HG03354 (cell line): ENCODE data around the gene MAOB.

Source experiments
- ATAC-seq: cut with Tn5 transposase; IDR thresholded peaks from one replicate; pipeline ENCODE4 v1.9.1; 2021; ENCODE audit warnings: mild to moderate bottlenecking; ENCODE audit not compliant: unreplicated experiment, poor library complexity, severe bottlenecking

The MAOB gene

DNA sequence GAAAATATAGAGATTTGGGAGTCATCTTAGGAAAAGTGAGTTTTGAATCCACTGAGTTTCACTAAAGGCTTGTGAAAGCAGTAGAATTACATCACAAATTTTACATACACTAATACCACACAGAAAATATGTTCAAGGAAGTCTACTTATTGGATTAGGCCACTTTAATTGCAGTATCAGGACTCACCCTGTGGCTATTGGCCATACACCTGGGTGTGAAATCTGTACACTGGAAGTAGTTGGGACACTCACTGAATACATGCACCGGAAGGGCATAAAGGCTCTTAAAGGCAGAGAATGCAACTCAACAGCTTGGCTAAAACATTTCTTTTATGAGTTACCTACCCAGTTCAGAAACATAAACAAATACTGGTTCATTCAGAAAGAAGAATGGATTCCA, 19.8 kb downstream of the MAOB start:
- no peak for ATAC-seq

DNA sequence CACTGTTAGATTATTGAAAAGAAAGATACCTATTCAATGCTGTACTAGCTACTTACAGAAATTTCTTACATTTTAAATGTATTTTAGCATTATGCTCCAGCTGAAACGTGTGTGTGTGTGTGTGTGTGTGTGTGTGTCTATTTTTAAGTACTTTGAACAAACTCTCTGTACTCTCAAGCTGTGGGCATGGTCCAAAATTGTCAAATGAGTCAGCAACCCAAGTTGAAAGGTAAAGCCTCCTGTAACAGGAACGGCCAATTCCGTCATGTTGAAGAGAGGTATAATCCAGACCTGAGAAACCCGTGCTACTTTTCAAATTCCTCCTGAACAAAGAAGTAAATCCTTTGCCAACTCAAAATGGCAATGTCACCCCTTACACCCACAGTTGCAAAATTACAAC, 20.5 kb downstream of the MAOB start:
- no peak for ATAC-seq

DNA sequence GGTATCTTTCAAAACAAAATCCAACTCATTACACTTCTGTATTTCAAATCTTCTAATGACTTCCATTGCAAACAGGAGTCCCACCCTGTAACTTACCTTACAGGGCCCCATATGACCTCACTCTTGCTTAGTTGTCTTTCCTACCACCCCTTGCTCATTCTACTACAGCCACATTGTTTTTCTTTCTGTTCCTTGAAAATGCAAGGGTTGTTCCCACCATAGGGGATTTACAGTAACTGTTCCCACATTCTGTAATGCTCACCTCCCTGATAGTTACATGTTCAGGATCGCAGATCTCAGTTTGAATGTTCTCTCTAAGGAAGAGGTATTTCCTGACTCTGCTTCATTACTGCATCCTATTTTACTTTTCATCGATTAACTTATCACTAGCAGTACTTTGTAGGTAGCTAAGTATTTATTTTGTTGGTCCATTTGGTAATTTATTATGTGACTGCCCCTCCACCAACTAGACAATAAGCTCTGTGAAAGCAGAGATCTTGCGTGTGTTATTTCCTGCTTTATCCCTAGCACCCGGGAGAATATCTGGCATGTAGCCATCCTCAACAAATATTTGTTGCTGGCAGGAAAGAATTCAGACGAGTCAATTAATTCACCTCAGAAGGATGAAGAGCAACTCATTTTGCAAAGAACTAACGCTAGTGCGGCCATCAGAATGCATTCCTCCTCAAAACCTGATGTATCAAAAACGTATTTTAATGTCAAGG, 21.4 kb downstream of the MAOB start:
- no peak for ATAC-seq

DNA sequence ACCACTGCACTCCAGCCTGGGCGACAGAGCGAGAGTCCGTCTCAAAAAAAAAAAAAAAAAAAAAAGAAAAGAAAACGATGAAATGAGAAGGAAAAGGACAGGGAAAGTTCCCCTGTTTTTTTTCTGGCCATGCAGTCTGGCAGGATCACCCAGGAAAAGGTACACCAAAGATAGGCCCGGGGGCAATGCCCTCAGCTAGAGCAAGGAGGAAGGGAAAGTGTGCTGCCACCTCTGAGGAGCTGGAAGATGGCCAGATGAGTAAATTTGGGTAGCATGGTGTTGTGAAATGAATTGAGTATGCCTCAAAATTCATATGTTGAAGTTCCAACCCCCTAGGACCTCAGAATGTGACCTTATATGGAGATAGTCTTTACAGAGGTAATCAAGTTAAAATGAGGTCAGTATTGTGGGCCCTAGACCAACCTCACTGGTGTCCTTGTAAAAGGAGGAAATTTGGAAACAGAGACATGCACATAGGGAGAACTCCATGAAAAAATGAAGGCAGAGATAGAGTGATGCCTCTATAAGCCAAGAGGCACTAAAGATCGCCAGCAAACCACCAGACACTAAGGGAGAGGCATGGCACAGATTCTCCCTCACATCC, 28.9 kb downstream of the MAOB start:
- no peak for ATAC-seq

DNA sequence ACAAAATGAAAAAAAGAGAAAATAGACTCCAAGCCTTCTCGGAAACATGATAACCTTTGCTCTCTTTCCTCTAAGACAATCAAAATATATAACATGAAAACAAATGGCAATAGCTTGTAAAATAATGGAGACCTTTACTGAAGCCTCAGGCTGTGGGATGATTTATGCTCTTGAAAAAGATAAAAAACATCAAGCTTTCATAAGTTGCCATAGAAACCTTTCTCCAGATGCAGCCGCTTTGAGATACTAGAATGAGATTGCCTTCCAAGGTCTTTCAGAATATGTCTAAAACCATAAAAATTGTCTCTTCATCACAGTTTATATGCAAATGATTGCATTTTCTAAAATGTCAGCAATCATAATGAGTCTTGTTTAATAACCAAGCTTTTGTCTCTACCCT, 31.6 kb downstream of the MAOB start:
- ATAC-seq, result no peak

DNA sequence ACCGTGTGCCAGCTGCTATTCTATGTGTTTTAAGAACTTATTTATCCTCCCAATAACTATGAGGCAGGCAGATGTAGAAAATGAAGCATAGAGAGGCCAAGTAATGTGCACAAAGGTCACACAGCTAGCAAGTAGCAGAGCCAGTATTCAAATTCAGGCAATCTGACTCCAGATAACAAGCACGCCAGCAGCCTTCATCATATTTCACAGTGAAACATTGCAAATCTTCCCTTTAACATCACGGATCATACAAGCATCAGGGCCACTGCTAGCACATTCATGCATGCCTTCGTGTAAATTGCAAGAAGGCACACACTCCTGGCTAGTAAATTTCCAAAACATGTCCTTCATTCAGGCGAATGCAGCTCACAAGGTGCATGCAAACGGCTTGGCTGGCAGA, 33.1 kb downstream of the MAOB start:
- ATAC-seq, result no peak

DNA sequence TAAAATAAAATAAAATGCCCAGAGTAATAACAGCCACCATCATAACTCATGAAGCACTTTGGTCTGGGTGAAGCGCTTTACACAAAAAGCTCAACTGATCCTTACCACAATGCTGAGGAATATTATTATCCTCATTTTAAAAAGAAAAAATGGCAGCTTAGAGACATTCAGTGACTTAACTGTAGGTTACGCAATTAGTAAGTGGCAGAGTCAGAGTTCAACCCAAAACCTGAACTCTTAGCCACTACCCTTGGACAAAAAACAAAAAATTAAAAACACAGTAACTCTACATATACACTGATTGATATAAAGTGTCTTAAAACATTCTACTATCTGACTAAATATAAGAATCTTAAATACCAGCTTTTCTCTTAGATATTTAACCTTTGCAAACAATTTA, 34.9 kb downstream of the MAOB start:
- no peak for ATAC-seq

DNA sequence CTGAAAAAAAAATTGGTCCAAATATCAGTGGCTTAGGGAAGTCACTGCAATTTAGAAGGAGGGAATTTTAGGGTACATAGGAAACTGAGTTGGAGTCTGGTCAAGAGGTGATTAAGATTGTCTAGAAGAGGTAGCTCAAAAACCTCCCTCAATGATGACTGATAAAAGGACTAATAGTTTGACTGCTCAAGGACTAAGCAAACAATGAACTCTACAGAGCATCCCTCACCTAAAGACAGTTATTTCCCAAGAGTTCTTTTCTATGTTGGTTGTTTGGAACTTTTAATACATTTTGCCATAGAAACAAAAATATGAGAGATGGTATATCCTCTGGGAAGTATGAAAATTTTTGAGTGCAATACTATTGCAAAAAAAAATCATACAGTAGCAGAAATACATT, 35.7 kb downstream of the MAOB start:
- no peak for ATAC-seq

DNA sequence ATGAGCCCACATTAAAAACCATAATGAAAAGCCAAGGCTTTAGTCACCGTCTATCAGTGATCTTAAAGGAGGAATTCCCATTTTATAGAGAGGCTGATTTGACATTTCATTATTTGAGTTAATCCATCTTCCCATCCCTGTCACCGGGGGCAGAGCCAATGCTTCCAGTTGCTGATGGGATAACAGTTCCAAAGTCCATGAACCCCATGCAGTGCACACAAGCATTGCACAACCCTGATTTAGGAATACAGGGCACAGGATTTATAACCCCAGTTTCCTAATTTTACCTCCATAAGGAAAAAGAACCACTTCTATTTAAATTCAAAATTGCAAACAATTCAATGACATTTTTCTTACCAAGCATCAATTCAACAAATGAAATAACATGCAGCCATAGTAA, 36.5 kb downstream of the MAOB start:
- ATAC-seq, result no peak

DNA sequence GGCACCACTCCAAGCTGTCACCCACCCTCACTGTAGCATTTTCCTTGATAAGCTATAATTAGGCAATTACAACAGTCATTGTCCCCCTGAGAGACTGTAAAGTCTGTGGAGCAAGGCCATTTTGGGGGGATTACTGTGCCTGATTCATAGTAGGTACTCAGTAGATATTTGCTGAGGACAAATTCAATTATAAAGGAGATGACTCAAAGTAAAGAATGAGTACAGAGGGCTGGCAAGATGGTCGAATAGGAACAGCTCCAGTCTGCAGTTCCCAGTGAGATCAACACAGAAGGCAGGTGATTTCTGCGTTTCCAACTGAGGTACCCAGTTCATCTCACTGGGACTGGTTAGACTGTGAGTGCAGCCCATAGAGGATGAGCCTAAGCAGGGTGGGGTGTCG, 42.0 kb downstream of the MAOB start:
- ATAC-seq, result no peak

DNA sequence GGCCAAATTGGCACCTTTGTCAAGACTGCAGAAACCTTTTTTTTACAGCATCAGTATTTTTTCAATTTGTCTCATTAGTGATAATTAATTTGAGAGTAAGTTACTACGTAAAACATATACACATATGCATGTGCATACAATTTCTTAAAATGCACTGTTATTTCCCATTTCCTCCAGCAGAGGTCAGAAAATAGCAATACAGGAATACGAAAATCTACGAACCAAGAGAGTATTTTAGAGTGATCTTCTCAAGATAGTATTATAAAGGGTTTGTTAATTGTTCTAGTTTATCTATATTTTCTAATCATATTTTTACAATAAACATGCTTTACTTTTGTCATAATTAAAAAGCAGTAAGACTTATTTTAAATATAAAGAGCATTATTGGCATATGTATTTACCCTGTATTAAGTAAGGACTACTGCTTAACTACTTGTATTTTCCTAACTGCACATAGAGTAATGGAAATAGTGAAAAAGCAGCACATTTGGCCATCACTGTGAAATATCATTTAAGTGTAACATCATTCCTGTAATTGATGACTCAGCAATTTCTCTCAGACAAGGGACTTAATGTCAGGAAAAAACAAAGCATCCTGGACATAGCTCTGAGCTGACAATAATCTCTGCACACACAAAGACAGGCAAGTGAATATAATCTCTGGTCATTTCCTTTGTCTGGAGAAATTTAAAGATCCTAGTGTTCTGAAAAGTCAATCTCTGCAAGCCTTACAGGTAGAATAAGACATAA, 45.6 kb downstream of the MAOB start:
- ATAC-seq, result no peak

DNA sequence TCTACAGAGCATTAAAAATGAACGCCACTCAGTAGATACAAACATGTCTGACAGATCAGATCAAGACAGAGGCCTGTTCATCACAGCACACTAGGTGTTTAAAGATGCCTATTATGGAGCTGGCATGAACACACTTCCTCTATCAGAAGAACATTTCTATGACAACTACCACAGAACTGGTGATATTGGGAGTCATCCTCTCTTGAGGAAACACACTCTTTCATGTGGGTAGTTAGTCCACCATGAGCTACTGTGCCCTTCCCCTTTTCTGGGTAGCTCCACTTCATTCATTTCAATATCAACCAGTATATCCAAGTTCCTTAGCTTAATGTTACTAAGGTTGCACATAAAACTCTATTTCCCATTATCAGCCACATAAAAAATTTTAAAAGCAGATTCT, 46.7 kb downstream of the MAOB start:
- ATAC-seq, result no peak

DNA sequence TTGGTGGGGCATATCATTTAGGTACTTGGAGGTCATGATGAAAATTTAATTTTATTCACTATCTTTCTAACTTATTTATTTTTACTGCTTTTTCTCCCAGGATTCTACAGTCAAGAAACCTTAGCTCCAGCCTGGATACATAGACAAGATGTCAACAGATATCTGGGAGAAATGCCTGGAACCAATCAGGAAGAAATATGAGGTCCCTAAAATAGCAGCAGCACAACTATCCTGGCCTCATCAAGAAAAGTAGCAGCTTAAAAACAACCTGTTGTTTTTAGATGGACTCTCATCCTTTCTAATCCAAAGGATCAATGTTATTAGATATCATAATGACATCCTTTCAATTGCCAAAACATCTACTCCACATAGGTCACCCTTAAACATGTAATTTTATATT, 54.5 kb downstream of the MAOB start:
- no peak for ATAC-seq

DNA sequence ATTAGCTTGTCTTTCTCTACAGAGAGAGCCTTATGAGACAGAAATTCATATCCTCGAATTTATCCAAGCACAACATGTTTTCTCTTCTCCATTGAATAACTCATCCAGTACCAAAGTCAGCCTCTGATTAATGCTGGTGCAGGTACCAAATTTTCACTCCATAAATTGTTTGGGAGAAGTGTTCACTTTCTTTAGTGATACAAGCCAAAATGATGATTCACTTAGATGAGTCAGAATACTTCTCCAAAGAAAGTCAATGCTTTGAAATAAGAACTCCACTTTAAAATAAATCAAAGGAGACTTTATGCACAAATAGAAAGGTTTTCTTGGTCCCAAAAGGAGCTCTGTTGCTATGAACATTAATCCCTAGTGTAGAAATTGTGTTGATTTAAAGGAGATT, 60.2 kb downstream of the MAOB start:
- ATAC-seq, result no peak

DNA sequence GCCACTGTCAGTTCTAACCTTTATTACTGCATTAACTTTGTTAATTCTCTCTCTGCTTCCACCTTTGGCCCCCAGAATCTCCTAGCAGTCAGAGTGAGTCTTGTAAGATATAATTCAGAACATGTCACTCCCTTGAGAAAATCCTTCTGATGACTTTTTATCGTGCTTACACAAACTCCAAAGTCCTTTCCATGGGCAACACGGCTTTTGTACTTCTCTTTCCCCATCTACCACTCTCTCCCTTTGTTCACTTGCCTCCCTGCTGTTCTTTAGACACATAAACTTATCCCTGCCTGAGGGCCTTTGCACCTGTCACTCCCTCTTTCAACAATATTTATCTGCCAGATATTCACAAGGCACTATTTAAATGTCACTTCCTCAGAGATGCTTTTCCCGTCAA, 64.8 kb downstream of the MAOB start:
- no peak for ATAC-seq

DNA sequence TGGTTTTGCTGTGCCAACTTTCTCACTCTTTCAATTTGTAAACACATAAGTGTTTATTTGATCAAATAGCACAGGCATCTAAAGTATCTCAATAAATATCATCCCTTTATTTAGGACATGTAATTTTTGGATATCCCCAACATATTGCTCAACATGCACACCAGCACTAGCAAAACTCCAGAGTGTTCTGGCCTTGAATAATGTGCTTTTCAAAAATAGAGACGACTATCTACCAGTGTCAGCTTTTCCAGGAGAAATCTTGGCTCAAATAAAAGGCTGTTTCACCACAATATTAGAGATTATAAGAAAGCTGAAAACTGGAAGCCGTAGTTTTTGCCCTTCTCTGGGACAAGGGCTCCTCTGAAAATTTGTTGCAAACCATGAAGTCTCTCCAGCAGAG, 67.0 kb downstream of the MAOB start:
- ATAC-seq, result no peak

DNA sequence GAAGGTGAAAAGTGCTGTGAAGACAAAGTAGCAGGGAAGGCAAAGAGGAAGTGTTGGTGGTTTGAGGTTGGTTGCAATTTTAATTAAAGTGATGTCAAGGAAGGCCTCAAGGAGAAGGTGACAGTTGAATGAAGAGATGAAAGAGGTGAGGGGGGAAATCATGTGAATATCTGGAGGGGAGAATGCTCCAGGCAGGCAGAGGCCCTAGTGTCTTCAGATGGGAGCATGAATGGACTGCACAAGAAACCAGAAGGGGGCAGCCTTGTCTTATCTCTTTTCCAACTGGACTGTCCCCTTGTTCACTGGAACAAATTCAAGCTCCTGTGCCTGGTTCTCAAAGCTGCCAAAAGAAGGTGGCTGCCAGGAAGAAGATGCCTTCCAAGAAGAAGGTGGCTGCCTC, 68.4 kb downstream of the MAOB start:
- no peak for ATAC-seq

DNA sequence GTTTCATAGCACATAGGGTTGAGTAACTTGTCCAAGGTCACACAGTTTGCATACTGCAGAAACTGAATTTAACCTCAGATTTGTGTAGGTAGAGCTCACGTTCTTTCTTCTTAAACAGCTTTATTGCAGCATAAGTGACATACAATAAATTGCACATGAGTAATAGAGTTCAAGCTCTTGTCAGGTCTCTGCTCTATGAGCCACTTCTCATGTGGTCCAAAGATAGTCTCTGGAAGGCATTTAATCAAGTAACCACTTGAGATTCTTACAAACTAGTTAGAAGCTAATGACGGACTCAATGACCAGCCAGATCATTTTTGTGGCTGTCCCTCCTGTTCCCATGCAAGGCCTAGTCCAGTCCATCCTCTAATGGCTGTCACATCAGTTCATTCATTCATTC, 68.9 kb downstream of the MAOB start:
- no peak for ATAC-seq

DNA sequence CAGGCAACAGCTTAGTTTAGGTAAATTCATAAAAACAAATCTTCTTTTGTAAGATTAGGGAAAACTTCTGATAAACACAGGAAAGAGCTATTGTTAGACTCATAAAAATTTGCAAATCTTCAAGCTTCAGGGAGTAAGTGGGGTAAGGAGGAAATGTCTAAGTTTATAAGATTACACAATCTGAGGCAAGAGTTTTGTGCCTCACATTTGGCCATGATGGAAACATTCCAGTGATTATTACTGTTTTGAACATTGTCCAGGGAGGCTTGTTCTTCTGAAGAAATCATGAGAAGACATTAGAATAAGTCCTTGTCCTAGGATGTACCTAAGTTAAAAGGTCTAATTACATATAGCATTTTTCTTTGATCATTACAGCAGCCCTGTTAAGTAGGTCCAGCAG, 72.8 kb downstream of the MAOB start:
- no peak for ATAC-seq

DNA sequence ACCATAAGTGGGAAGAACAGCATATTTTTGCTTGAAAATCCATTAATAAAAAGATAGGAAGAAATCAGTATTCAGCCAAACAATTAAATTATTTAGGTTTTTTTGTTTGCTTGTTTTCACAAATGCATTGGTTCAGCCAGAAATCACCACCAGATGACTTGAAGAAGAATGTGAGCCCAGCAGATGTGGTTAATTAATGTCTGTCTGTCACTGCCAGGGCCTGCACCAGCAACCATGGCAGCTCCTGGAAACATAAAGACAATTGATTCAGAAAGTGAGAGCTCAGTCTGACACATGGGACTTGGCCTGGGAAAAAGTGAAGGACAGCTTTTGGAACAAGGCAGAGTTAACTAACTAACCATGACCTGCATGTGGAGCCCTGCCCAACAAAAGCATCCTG, 74.0 kb downstream of the MAOB start:
- ATAC-seq, result no peak

DNA sequence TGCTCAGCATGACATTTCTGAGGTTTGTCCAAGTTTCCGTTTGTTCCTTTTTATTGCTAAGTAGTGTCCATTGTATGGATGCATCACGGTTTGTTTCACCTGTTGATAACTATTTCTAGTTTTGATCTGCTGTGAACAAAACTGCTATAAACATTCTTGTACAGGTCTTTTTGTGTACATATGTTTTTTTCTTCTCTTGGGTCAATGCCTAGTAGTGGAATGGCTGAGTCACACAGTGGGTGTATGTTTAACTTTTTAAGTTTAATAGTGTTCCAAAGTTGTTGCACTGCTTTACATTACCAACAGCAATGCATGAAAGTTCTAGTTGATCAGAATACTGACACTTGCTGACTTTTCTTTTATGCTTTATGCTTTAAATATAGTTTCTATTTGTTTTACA, 76.7 kb downstream of the MAOB start:
- no peak for ATAC-seq
